Hematopoietic multipotent progenitor cell treated with erythropoietin and hydrocortisone succinate and interleukin-3 and kit ligand, for 15 days (in vitro differentiated cells): ENCODE data around the gene PNPLA1.
"Not testable (repeated sequence)": the region's sequence is repeated elsewhere in the genome, so short reads cannot be mapped to it uniquely, and the experiment has no call there.

Source experiments
- DNase-seq: peaks from one replicate; pipeline ENCODE4 v3.0.0-alpha.2; 2015; ENCODE audit warnings: low spot score

The PNPLA1 gene

GRCh38 chr6:36336208-36336710 is 66.4 kb downstream of the PNPLA1 start:
- no peak for DNase-seq

- no peak for DNase-seq
These were observed 67.0 kb downstream of the PNPLA1 start, which contains the start of gene BNIP5 for GRCh38 chr6:36336779-36337241. Gene BNIP5, minus strand, starts transcription at chr6:36336888. Its CDS starts 6,198 bp downstream, at chr6:36330690.

GRCh38 chr6:36337814-36338213 is 68.0 kb downstream of the PNPLA1 start:
- DNase-seq = no peak

- not testable (repeated sequence) for DNase-seq
These were observed 68.4 kb downstream of the PNPLA1 start for GRCh38 chr6:36338223-36338622.

GRCh38 chr6:36339146-36339545 is 69.3 kb downstream of the PNPLA1 start:
- no peak for DNase-seq

GRCh38 chr6:36340306-36340617 is 70.4 kb downstream of the PNPLA1 start:
- DNase-seq = no peak

GRCh38 chr6:36340618-36341454 is 71.0 kb downstream of the PNPLA1 start:
- peak; percentile 84 for DNase-seq

- DNase-seq = no peak
These were observed 73.3 kb downstream of the PNPLA1 start for GRCh38 chr6:36343109-36343680.

- DNase-seq = peak; percentile 65
These were observed 76.0 kb downstream of the PNPLA1 start for GRCh38 chr6:36345681-36346466.

GRCh38 chr6:36346486-36347273 is 76.8 kb downstream of the PNPLA1 start:
- DNase-seq = no peak

- peak; percentile 93 for DNase-seq
These were observed 77.8 kb downstream of the PNPLA1 start for GRCh38 chr6:36347621-36348020.

GRCh38 chr6:36349240-36349639 is 79.4 kb downstream of the PNPLA1 start:
- peak; percentile 76 for DNase-seq

- no peak for DNase-seq
These were observed 80.2 kb downstream of the PNPLA1 start for GRCh38 chr6:36350082-36350481.

- peak; percentile 61 for DNase-seq
These were observed 81.1 kb downstream of the PNPLA1 start for GRCh38 chr6:36350681-36351571.

GRCh38 chr6:36352477-36353157 is 82.8 kb downstream of the PNPLA1 start:
- no peak for DNase-seq

- DNase-seq = no peak
These were observed 83.6 kb downstream of the PNPLA1 start for GRCh38 chr6:36353411-36353915.

GRCh38 chr6:36355819-36356218 is 86.0 kb downstream of the PNPLA1 start:
- DNase-seq = no peak

- no peak for DNase-seq
These were observed 88.0 kb downstream of the PNPLA1 start for GRCh38 chr6:36357872-36358225.
